Measurements from ENCODE around the gene GRPEL2.

GRCh38 chr5:149309354-149309753, 35.9 kb upstream of the GRPEL2 start:
- TF ChIP-seq CTCF (IDR thresholded peaks at IDR 0.05; ENCODE audit: poor library complexity): no peak
- no peak for TF ChIP-seq EZH2 (IDR thresholded peaks at IDR 0.05; ENCODE audit: borderline replicate concordance)
- TF ChIP-seq EZH2phosphoT487 (IDR thresholded peaks at IDR 0.05; ENCODE audit: low read depth, severe bottlenecking, unreplicated experiment): no peak

Measured in hepatocyte (in vitro differentiated cells).